Hepatocyte (in vitro differentiated cells): Measurements from ENCODE around the gene MAB21L3. TPM values are rescaled to one million over a fixed set of nuclear protein-coding genes. Genes with fewer than 3 reads are reported as not detected.

Experiments
- DNase-seq: peaks from one replicate; pipeline ENCODE4 v3.0.0-alpha.2; 2016; ENCODE audit warnings: low spot score
- H2AFZ ChIP-seq: fragments of 200-600 bp; sonication (generic); 2 replicates; pipeline ENCODE4 v1.6.0; 2016; ENCODE audit warnings: antibody characterized with exemption, mild to moderate bottlenecking
- H3K27ac ChIP-seq: fragments of 200-600 bp; sonication (generic); 2 replicates; pipeline ENCODE4 v1.5.1; 2016; ENCODE audit warnings: mild to moderate bottlenecking
- H3K27me3 ChIP-seq: fragments of 200-600 bp; sonication (generic); 2 replicates; pipeline ENCODE4 v1.6.1; 2016
- H3K36me3 ChIP-seq: fragments of 200-600 bp; sonication (generic); replicated peaks from 2 replicates; pipeline ENCODE4 v1.5.1; 2016; ENCODE audit warnings: low read depth; ENCODE audit not compliant: insufficient read depth
- H3K4me1 ChIP-seq: fragments of 200-600 bp; sonication (generic); 2 replicates; pipeline ENCODE4 v1.5.1; 2016; ENCODE audit warnings: mild to moderate bottlenecking, moderate library complexity; ENCODE audit not compliant: insufficient read depth
- H3K4me2 ChIP-seq: fragments of 200-600 bp; sonication (generic); 2 replicates; pipeline ENCODE4 v1.6.0; 2016
- H3K4me3 ChIP-seq: fragments of 200-600 bp; sonication (generic); 2 replicates; pipeline ENCODE4 v1.5.1; 2016; ENCODE audit warnings: mild to moderate bottlenecking
- H3K79me2 ChIP-seq: fragments of 200-600 bp; sonication (generic); 2 replicates; pipeline ENCODE4 v1.6.0; 2017; ENCODE audit warnings: mild to moderate bottlenecking
- H3K9me2 ChIP-seq: fragments of 200-600 bp; sonication (generic); replicated peaks from 2 replicates; pipeline ENCODE4 v1.6.0; 2017; ENCODE audit warnings: mild to moderate bottlenecking; ENCODE audit not compliant: insufficient read depth
- H3K9me3 ChIP-seq: fragments of 200-600 bp; sonication (generic); 2 replicates; pipeline ENCODE4 v1.5.1; 2016; ENCODE audit warnings: low read depth, mild to moderate bottlenecking
- H4K20me1 ChIP-seq: fragments of 200-600 bp; sonication (generic); 2 replicates; pipeline ENCODE4 v1.6.0; 2016; ENCODE audit warnings: mild to moderate bottlenecking; ENCODE audit not compliant: insufficient read depth, poor library complexity, severe bottlenecking
- EZH2 ChIP-seq: fragments of 200-600 bp; sonication (generic); IDR thresholded peaks from 2 replicates; pipeline ENCODE4 v1.6.1; 2016; ENCODE audit warnings: antibody characterized with exemption, mild to moderate bottlenecking, borderline replicate concordance
- EZH2phosphoT487 ChIP-seq: fragments of 200-600 bp; sonication (generic); IDR thresholded peaks from one replicate; pipeline ENCODE4 v1.6.1; 2018; ENCODE audit warnings: antibody characterized with exemption, mild to moderate bottlenecking, low read depth, moderate library complexity; ENCODE audit not compliant: unreplicated experiment, severe bottlenecking
- WGBS: methylation state at CpG from one replicate; pipeline ENCODE4 v1.1.6; 2016; ENCODE audit warnings: low lambda C conversion rate; ENCODE audit errors: missing lambda C conversion rate; 5-methylcytosine and 5-hydroxymethylcytosine counted together
- polyA plus RNA-seq: library from polyadenylated mRNA; unstranded; fragments of >200 nt; fragmentation: Nextera tagmentation; extraction: Ambion mirVana; gene quantifications from 2 replicates; pipeline ENCODE4 v1.2.1, GENCODE V29; 2016
- total RNA-seq: library from RNA; depleted of rRNA; stranded (reverse); fragments of >200 nt; gene quantifications from 2 replicates; pipeline ENCODE4 v1.2.3, GENCODE V29; 2014
- TF ChIP-seq, protein P1 (sequence below): fragments of 200-600 bp; sonication (generic); IDR thresholded peaks from 2 replicates; pipeline ENCODE4 v1.5.1; 2016; ENCODE audit warnings: antibody characterized with exemption, mild to moderate bottlenecking; ENCODE audit not compliant: poor library complexity

MAB21L3 gene
- total and polyA plus RNA-seq, 2 experiments from 2014 or later: 0.47 to 0.74 TPM

DNA sequence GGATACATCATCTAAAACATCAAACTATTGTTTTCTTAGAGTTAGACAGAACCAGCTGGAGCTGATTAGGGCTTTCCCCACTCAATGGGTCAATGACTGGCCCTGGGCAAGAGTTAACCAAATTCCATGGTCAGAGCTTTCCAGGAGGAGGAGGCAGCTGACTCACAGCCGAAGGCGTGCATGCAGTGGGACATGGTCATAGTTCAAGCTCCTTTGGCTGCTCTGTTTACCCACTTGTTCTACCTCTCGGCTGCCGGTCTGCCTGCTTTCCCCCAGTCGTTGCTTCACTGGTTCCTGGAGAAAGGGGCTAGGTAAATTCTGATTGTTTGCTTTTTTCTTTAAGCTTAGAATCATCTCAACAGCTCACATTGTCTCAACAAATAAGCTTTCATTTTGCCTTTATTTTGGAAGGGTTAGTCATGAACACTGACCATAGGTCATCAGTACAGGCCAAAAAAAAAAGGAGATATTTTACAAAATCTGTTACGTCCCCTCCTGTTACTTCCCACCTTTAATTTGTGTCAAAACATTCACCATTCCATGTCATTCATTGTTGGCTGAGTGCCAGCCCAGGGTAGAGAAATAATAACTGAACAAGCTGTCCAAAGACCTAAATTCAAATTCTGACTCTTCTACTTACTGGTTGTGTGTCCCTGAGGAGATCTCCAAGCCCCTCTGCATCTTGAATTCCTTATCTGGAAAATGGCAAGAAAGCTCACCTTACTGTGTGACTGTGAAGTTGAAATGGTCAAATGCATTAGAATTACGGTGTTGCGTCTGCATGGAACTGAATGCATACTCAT lies 12.0 kb downstream of the MAB21L3 start:
- no peak overlapping the region for H2AFZ ChIP-seq
- H3K4me2 ChIP-seq: peak overlapping the region; percentile 45
- no peaks in the 10 kb centered on the region for H3K9me3 ChIP-seq
- no peak overlapping the region for H3K4me3 ChIP-seq
- peaks cover 18% of the 10 kb centered on the region for H3K4me1 ChIP-seq
- H4K20me1 ChIP-seq: no peaks in the 10 kb centered on the region
- TF ChIP-seq EZH2phosphoT487 (no peak), EZH2 (no peak)
- TF ChIP-seq, protein P1, sequence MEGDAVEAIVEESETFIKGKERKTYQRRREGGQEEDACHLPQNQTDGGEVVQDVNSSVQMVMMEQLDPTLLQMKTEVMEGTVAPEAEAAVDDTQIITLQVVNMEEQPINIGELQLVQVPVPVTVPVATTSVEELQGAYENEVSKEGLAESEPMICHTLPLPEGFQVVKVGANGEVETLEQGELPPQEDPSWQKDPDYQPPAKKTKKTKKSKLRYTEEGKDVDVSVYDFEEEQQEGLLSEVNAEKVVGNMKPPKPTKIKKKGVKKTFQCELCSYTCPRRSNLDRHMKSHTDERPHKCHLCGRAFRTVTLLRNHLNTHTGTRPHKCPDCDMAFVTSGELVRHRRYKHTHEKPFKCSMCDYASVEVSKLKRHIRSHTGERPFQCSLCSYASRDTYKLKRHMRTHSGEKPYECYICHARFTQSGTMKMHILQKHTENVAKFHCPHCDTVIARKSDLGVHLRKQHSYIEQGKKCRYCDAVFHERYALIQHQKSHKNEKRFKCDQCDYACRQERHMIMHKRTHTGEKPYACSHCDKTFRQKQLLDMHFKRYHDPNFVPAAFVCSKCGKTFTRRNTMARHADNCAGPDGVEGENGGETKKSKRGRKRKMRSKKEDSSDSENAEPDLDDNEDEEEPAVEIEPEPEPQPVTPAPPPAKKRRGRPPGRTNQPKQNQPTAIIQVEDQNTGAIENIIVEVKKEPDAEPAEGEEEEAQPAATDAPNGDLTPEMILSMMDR: no peak
- H3K9me2 ChIP-seq: no peaks in the 10 kb centered on the region
- no peaks in the 10 kb centered on the region for H3K36me3 ChIP-seq
- peak overlapping the region; percentile 66 for H3K27ac ChIP-seq
- no peaks in the 10 kb centered on the region for H3K27me3 ChIP-seq
- peak; percentile 72 for DNase-seq
- H3K79me2 ChIP-seq: no peaks in the 10 kb centered on the region
- 48% methylated on average over 8 of the region's 8 CpGs for WGBS

DNA sequence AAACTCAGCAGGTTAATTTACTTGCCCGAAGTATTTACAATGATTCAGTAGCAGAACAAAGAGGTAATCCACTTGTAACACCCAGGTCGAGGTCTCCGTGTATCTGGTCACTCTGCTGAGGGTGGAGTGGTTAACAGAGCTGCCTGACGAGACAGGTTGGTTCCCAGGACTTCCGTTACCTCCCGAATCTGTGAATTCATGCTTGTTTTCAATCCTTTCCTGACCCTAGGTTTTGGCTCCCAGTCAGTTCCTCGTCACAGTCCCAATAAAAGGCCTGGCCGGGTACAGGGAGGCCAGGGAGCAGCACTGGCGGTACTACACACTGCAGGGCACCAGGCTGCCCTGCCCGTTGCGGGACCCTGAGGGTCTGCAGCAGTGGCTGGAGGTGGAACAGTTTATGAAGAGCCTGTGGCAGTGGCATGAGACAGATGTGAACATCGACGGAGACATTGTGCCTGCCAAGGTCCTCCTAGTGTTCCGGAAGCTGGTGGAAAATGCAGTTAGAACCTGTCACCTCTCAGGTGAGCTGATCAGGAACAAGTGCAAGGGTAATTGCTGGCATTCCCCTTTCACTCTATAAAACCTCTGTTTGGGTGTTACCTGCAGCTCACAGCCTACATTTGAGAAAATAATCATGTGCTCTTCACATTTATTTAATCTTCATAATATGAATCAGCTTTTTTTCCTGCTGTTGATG lies 12.8 kb downstream of the MAB21L3 start:
- Histone ChIP-seq H3K79me2 (no peaks in the 10 kb centered on the region), H4K20me1 (no peaks in the 10 kb centered on the region), H3K4me2 (no peak overlapping the region), H3K9me2 (no peaks in the 10 kb centered on the region), H3K27me3 (no peaks in the 10 kb centered on the region), H3K9me3 (no peaks in the 10 kb centered on the region), H3K4me3 (no peak overlapping the region), H3K4me1 (peaks cover 18% of the 10 kb centered on the region), H3K36me3 (no peaks in the 10 kb centered on the region), H3K27ac (peak overlapping the region; percentile 66), H2AFZ (no peak overlapping the region)
- TF ChIP-seq, protein P1: no peak
- no peak for TF ChIP-seq EZH2
- TF ChIP-seq EZH2phosphoT487: no peak
- whole genome bisulfite sequencing: 74% methylated on average over 14 of the region's 14 CpGs
- DNase-seq: no peak

DNA sequence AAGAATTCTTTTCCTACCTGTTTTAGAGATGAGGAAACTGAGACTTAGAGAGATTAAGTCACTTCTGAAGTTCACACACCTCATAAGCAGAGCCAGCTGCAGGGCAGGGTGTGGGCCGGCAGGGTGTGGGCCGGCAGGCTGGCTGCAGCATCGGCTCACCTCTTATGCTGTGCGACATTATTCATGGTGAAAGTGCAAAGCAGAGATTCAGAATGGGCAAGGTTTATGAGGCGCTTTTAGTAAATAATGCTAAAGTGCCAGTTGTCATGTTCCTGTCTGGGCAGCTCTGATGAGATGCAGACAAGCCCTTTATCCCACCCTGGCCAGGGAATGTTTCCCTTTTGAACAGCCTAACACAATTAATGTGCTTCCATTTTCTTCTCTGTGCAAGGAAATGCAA lies 14.6 kb downstream of the MAB21L3 start:
- H3K9me2 ChIP-seq: no peaks in the 10 kb centered on the region
- TF ChIP-seq EZH2phosphoT487 (no peak), EZH2 (no peak)
- TF ChIP-seq, protein P1: no peak
- DNase-seq: no peak

More for the DNA sequence above, 14.6 kb downstream of the MAB21L3 start:
- 44% methylated on average over 5 of the region's 5 CpGs for WGBS
- no peaks in the 10 kb centered on the region for H3K36me3 ChIP-seq
- no peaks in the 10 kb centered on the region for H4K20me1 ChIP-seq
- H3K27ac ChIP-seq: no peak overlapping the region
- no peak overlapping the region for H3K4me3 ChIP-seq
- H2AFZ ChIP-seq: no peak overlapping the region
- no peaks in the 10 kb centered on the region for H3K27me3 ChIP-seq
- peaks cover 18% of the 10 kb centered on the region for H3K4me1 ChIP-seq
- no peak overlapping the region for H3K4me2 ChIP-seq
- H3K79me2 ChIP-seq: no peaks in the 10 kb centered on the region
- H3K9me3 ChIP-seq: no peaks in the 10 kb centered on the region
